Progenitor cell of endocrine pancreas (in vitro differentiated cells): ENCODE data around the gene SPN. TPM values are rescaled to one million over a fixed set of nuclear protein-coding genes. Genes with fewer than 3 reads are reported as not detected.

Source experiments
- DNase-seq: peaks from one replicate; pipeline ENCODE4 v3.0.0; 2021; ENCODE audit warnings: low spot score; ENCODE audit not compliant: unreplicated experiment
- H3K27ac Mint-ChIP-seq: 2 replicates; pipeline ENCODE4 v1.8.0; 2021; ENCODE audit warnings: mild to moderate bottlenecking, moderate library complexity, mixed read lengths
- H3K27me3 Mint-ChIP-seq: 2 replicates; pipeline ENCODE4 v1.8.0; 2021; ENCODE audit warnings: mixed read lengths
- H3K36me3 Mint-ChIP-seq: 2 replicates; pipeline ENCODE4 v1.8.0; 2022; ENCODE audit warnings: mixed read lengths; ENCODE audit not compliant: insufficient read depth
- H3K4me1 Mint-ChIP-seq: 2 replicates; pipeline ENCODE4 v1.8.0; 2021; ENCODE audit warnings: low read depth, mixed read lengths
- H3K4me3 Mint-ChIP-seq: 2 replicates; pipeline ENCODE4 v1.8.0; 2021; ENCODE audit warnings: low read depth, mild to moderate bottlenecking, moderate library complexity, mixed read lengths
- H3K9me3 Mint-ChIP-seq: 2 replicates; pipeline ENCODE4 v1.8.0; 2021; ENCODE audit warnings: low read depth, mixed read lengths
- total RNA-seq: library from RNA; stranded (reverse); gene quantifications from 2 replicates; pipeline ENCODE4 v1.2.1, GENCODE V29; 2021
- TF ChIP-seq, protein P1 (sequence below): fragments of 200-600 bp; sonication (generic); IDR thresholded peaks from one replicate; pipeline ENCODE4 v1.5.0; 2021; ENCODE audit warnings: antibody characterized with exemption, mild to moderate bottlenecking; ENCODE audit not compliant: unreplicated experiment

Gene SPN
- total RNA-seq, 1 donor from 2014 or later, result 0.19 TPM

DNA sequence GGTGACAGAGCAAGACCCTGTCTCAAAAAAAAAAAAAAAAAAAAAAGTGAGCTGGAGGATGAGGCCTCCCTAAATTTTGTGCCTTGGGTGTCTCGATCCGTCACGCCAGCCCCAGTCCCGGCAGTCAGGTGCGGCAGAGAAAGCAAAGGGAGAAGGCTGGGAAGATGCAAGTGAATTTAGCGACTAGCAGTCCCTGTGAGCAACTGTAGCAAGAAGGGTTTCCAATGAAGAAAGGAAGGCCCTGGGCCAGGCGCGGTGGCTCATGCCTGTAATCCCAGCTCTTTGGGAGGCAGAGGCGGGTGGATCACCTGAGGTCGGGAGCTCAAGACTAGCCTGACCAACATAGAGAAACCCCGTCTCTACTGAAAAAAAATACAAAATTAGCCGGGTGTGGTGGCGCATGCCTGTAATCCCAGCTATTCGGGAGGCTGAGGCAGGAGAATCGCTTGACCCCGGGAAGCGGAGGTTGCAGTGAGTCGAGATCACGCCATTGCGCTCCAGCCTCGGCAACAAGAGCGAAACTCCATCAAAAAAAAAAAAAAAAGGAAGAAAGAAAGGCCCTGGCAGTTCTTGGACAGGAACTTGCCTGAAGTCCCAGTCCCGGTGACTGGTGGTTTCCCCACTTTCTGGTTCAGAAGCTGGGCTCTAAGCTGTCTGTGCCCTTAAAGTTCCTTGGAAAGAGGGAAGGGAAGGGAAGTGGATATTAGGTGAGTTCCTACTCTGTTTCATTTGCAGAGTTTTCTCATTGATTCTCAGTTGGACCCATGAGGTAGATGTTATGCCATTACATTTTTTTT lies 14.1 kb downstream of the SPN start:
- no peak for DNase-seq
- H3K27ac Mint-ChIP-seq, result peak overlapping the region; percentile 74
- TF ChIP-seq, protein P1, sequence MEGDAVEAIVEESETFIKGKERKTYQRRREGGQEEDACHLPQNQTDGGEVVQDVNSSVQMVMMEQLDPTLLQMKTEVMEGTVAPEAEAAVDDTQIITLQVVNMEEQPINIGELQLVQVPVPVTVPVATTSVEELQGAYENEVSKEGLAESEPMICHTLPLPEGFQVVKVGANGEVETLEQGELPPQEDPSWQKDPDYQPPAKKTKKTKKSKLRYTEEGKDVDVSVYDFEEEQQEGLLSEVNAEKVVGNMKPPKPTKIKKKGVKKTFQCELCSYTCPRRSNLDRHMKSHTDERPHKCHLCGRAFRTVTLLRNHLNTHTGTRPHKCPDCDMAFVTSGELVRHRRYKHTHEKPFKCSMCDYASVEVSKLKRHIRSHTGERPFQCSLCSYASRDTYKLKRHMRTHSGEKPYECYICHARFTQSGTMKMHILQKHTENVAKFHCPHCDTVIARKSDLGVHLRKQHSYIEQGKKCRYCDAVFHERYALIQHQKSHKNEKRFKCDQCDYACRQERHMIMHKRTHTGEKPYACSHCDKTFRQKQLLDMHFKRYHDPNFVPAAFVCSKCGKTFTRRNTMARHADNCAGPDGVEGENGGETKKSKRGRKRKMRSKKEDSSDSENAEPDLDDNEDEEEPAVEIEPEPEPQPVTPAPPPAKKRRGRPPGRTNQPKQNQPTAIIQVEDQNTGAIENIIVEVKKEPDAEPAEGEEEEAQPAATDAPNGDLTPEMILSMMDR, result no peak
- no peaks in the 10 kb centered on the region for H3K9me3 Mint-ChIP-seq
- H3K4me3 Mint-ChIP-seq, result no peak overlapping the region
- no peaks in the 10 kb centered on the region for H3K27me3 Mint-ChIP-seq
- peaks cover 13% of the 10 kb centered on the region for H3K4me1 Mint-ChIP-seq
- no peaks in the 10 kb centered on the region for H3K36me3 Mint-ChIP-seq

DNA sequence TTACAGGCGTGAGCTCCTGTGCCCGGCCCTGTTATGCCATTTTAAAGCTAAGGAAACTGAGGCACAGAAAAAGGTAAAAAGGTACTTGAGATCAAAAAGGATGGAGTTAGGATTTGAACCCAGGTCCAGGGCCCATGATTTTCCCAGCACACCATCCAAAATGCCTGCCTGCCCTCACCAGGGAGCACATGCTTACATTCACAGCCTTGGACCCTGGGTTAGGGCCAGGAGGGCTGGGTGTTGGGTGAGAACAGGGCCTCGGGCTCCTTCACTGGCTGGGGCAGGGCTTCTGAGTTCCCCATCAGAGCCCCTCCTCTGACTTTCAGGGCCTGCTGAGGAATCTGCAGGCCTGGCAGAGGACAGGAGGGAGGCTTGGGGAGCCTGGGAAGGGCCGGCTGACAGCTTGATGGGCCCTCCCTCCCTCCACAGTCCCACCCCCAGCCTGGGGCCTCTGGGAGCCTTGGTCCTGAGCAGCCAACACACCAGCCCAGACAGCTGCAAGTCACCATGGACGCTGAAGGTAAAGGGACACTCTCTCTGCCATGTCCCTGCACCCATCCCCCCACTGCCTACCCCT lies 15.7 kb downstream of the SPN start, which contains the start of gene QPRT:
QPRT (plus strand) TSS at position 490 of the 577 bp plus-strand sequence; CDS start at position 508, 18 bp downstream.
- peak; percentile 51 for DNase-seq
- H3K9me3 Mint-ChIP-seq, result no peaks in the 10 kb centered on the region
- peak within 1 kb of the TSS; percentile 99 for H3K27ac Mint-ChIP-seq
- no peaks in the 10 kb centered on the region for H3K27me3 Mint-ChIP-seq
- H3K4me1 Mint-ChIP-seq, result peaks cover 13% of the 10 kb centered on the region
- no peaks in the 10 kb centered on the region for H3K36me3 Mint-ChIP-seq
- TF ChIP-seq, protein P1, result no peak
- peak within 1 kb of the TSS; percentile 90 for H3K4me3 Mint-ChIP-seq

DNA sequence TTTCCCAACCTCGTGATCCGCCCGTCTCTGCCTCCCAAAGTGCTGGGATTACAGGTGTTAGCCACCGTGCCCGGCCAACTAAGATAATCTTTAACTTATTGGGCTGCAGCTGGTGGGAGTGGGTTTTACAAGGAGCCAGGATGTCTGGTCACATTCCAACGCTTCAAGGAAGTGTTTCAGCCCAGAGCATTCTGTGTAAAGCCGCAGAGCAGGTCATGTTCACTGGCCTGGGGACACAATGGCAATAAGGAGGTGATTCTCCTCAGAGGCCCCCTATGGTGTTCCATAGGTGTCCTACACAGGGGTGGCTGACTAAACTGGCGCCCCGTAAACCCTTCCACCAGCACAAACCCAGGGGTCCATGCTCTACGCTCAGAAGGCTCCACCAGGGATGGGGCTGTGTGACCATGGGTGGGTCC lies 17.1 kb downstream of the SPN start:
- peaks cover 13% of the 10 kb centered on the region for H3K4me1 Mint-ChIP-seq
- no peak for DNase-seq
- H3K27ac Mint-ChIP-seq, result peak overlapping the region; percentile 99
- H3K27me3 Mint-ChIP-seq, result no peaks in the 10 kb centered on the region
- peaks cover 2% of the 10 kb centered on the region for H3K36me3 Mint-ChIP-seq
- H3K4me3 Mint-ChIP-seq, result peak overlapping the region; percentile 90
- TF ChIP-seq, protein P1, result no peak
- H3K9me3 Mint-ChIP-seq, result no peaks in the 10 kb centered on the region

DNA sequence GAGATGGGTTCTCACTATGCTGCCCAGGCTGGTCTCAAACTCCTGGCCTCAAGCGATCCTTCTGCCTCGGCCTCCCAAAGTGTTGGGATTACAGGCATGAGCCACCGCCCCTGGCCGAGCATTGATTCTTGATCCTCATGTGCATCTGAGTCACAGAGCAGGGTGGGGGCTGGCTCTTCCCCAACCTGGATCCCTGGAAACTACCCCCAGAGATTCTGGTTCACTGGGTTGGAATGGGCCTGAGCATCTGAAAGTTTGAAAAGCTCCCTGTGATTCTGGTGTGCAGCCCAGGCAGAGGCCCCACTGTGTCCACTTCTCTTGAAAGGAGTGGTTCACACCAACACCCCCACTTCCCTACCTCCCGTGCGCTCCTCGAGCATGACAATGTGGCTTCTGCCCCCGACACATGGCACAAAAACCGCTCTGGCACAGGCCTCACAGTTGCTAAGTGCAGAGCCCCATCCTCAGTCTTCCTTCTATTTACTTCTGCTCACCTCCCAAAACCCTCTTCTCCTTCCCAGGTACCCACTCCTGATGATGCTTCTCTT lies 20.6 kb downstream of the SPN start:
- no peaks in the 10 kb centered on the region for H3K27me3 Mint-ChIP-seq
- no peak for DNase-seq
- H3K4me1 Mint-ChIP-seq, result peaks cover 16% of the 10 kb centered on the region
- peaks cover 13% of the 10 kb centered on the region for H3K36me3 Mint-ChIP-seq
- H3K4me3 Mint-ChIP-seq, result no peak overlapping the region
- no peak overlapping the region for H3K27ac Mint-ChIP-seq
- no peaks in the 10 kb centered on the region for H3K9me3 Mint-ChIP-seq
- TF ChIP-seq, protein P1, result no peak

DNA sequence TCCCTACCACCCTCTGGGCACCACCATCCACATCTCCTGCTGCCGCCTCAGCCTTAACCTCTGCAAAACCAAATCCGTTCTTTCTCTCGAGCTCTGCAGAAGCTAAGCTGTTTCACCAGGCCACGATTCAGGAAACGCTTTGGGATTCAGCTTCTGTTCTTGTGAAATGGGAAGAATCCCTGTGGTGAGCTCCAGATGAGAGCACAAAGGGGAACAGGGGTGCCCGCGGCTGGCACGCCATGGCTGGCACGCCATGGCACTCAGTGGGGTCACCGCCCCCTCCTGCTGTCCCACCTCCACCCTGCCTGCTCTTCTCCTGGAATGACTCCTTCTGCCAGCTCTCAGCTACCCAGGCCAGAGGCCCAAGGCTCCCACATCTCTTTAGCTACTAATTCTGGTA lies 21.6 kb downstream of the SPN start:
- H3K36me3 Mint-ChIP-seq, result peaks cover 16% of the 10 kb centered on the region

More for the DNA sequence above, 21.6 kb downstream of the SPN start:
- H3K9me3 Mint-ChIP-seq, result peaks cover under 1% of the 10 kb centered on the region
- H3K4me1 Mint-ChIP-seq, result peaks cover 11% of the 10 kb centered on the region
- no peak for DNase-seq
- H3K27me3 Mint-ChIP-seq, result no peaks in the 10 kb centered on the region
- TF ChIP-seq, protein P1, result no peak
- no peak overlapping the region for H3K4me3 Mint-ChIP-seq
- H3K27ac Mint-ChIP-seq, result no peak overlapping the region
